Fibroblast of villous mesenchyme (primary cell): ENCODE measurements around the gene OVOL3. TPM values are rescaled to one million over a fixed set of nuclear protein-coding genes. Genes with fewer than 3 reads are reported as not detected.

Experiments used
- DNase-seq: peaks from one replicate; pipeline ENCODE4 v3.0.0-alpha.2; 2010; ENCODE audit warnings: low read depth
- H3K4me3 ChIP-seq: 2 replicates; pipeline ENCODE4 v1.5.1; 2011; ENCODE audit warnings: low read depth, mild to moderate bottlenecking, low read length
- CTCF ChIP-seq: IDR thresholded peaks from 2 replicates; pipeline ENCODE4 v1.5.1; 2012; ENCODE audit warnings: low read depth, mild to moderate bottlenecking, low read length; ENCODE audit not compliant: insufficient read depth
- total RNA-seq: library from RNA; depleted of rRNA; stranded (reverse); fragments of >200 nt; gene quantifications from 2 replicates; pipeline ENCODE4 v1.2.3, GENCODE V29; 2012

OVOL3 gene
- total RNA-seq, 1 donor: not detected

- no peak overlapping the region for H3K4me3 ChIP-seq
- no peak for TF ChIP-seq CTCF
- no peak for DNase-seq
These were observed 21.1 kb upstream of the OVOL3 start for GRCh38 chr19:36089847-36090246.

- TF ChIP-seq CTCF: no peak
- no peak overlapping the region for H3K4me3 ChIP-seq
- no peak for DNase-seq
These were observed 19.8 kb upstream of the OVOL3 start for GRCh38 chr19:36090910-36091695.

GRCh38 chr19:36092566-36092965, 18.4 kb upstream of the OVOL3 start:
- TF ChIP-seq CTCF: no peak
- H3K4me3 ChIP-seq: no peak overlapping the region
- no peak for DNase-seq

GRCh38 chr19:36093146-36093662, 17.7 kb upstream of the OVOL3 start:
- TF ChIP-seq CTCF: no peak
- no peak overlapping the region for H3K4me3 ChIP-seq
- DNase-seq: no peak

GRCh38 chr19:36093687-36094086, 17.3 kb upstream of the OVOL3 start:
- TF ChIP-seq CTCF: no peak
- no peak for DNase-seq
- no peak overlapping the region for H3K4me3 ChIP-seq

- no peak for TF ChIP-seq CTCF
- no peak for DNase-seq
- H3K4me3 ChIP-seq: no peak overlapping the region
These were observed 13.9 kb upstream of the OVOL3 start for GRCh38 chr19:36097036-36097435.
